HepG2 (cell line): ENCODE data around the gene GNG3. TPM values are rescaled to one million over a fixed set of nuclear protein-coding genes. Genes with fewer than 3 reads are reported as not detected.
A peak's percentile ranks its signal among the peaks of the same experiment; 100 is the strongest.

Source experiments
- ARID3A ChIP-seq: IDR thresholded peaks from 2 replicates; pipeline ENCODE4 v1.6.1; 2012; ENCODE audit warnings: low read depth, low read length, improper control_type of control experiment
- CCDC6 ChIP-seq: sonication (generic); formaldehyde crosslinking; IDR thresholded peaks from 2 replicates; pipeline ENCODE4 v1.8.1; 2022; ENCODE audit warnings: mild to moderate bottlenecking, missing genetic modification reagents, moderate library complexity
- CTCF ChIP-seq: sonication (generic); formaldehyde crosslinking; IDR thresholded peaks from 2 replicates; pipeline ENCODE4 v1.5.0; 2020; ENCODE audit warnings: mild to moderate bottlenecking, missing genetic modification reagents, moderate library complexity
- DPF2 ChIP-seq: sonication (generic); formaldehyde crosslinking; IDR thresholded peaks from 2 replicates; pipeline ENCODE4 v1.4.0; 2020; ENCODE audit warnings: mild to moderate bottlenecking, low read depth, missing genetic modification reagents, borderline replicate concordance
- FOXO1 ChIP-seq: sonication (generic); formaldehyde crosslinking; IDR thresholded peaks from 2 replicates; pipeline ENCODE4 v1.4.0; 2020; ENCODE audit warnings: missing genetic modification reagents
- HDAC2 ChIP-seq: sonication (generic); formaldehyde crosslinking; IDR thresholded peaks from 2 replicates; pipeline ENCODE4 v1.4.0; 2020; ENCODE audit warnings: missing genetic modification reagents
- ISX ChIP-seq: sonication (generic); formaldehyde crosslinking; conservative IDR thresholded peaks from 2 replicates; pipeline ENCODE4 v1.5.0; 2020; ENCODE audit warnings: missing genetic modification reagents
- NPAS2 ChIP-seq: sonication (generic); formaldehyde crosslinking; IDR thresholded peaks from 2 replicates; pipeline ENCODE4 v1.8.0; 2022; ENCODE audit warnings: mild to moderate bottlenecking, missing genetic modification reagents, borderline replicate concordance
- PREB ChIP-seq: sonication (generic); formaldehyde crosslinking; IDR thresholded peaks from 2 replicates; pipeline ENCODE4 v1.4.0; 2020; ENCODE audit warnings: missing genetic modification reagents
- REPIN1 ChIP-seq: sonication (generic); formaldehyde crosslinking; IDR thresholded peaks from 2 replicates; pipeline ENCODE4 v1.8.0; 2022; ENCODE audit warnings: missing genetic modification reagents, low read depth, mild to moderate bottlenecking, borderline replicate concordance
- SAP130 ChIP-seq: IDR thresholded peaks from 2 replicates; pipeline ENCODE4 v1.6.1; 2016; ENCODE audit warnings: low read depth
- SATB2 ChIP-seq: sonication (generic); formaldehyde crosslinking; IDR thresholded peaks from 2 replicates; pipeline ENCODE4 v1.5.0; 2020; ENCODE audit warnings: missing genetic modification reagents
- SIN3B ChIP-seq: fragments of 150-350 bp; IDR thresholded peaks from 2 replicates; pipeline ENCODE4 v1.6.1; 2014; ENCODE audit warnings: low read length
- SMC3 ChIP-seq: IDR thresholded peaks from 2 replicates; pipeline ENCODE4 v1.6.1; 2011; ENCODE audit warnings: low read length, improper control_type of control experiment
- U2AF1 ChIP-seq: fragments of 200-400 bp; formaldehyde crosslinking; optimal IDR thresholded peaks from 2 replicates; pipeline ENCODE3; 2017; ENCODE audit warnings: mild to moderate bottlenecking, low read depth, low read length
- ZBTB33 ChIP-seq: sonication (generic); formaldehyde crosslinking; IDR thresholded peaks from 2 replicates; pipeline ENCODE4 v1.4.0; 2020; ENCODE audit warnings: missing genetic modification reagents
- ZBTB38 ChIP-seq: sonication (generic); formaldehyde crosslinking; IDR thresholded peaks from 2 replicates; pipeline ENCODE4 v1.5.1; 2020; ENCODE audit warnings: mild to moderate bottlenecking, missing genetic modification reagents
- ZBTB49 ChIP-seq: sonication (generic); formaldehyde crosslinking; IDR thresholded peaks from 2 replicates; pipeline ENCODE4 v1.4.0; 2020; ENCODE audit warnings: missing genetic modification reagents, borderline replicate concordance
- ZNF207 ChIP-seq: fragments of 450-650 bp; IDR thresholded peaks from 2 replicates; pipeline ENCODE4 v1.6.1; 2016; ENCODE audit warnings: antibody characterized with exemption, borderline replicate concordance
- ZNF331 ChIP-seq: sonication (generic); formaldehyde crosslinking; IDR thresholded peaks from 2 replicates; pipeline ENCODE4 v1.4.0; 2020; ENCODE audit warnings: missing genetic modification reagents
- ZNF382 ChIP-seq: sonication (generic); formaldehyde crosslinking; IDR thresholded peaks from 2 replicates; pipeline ENCODE4 v1.5.0; 2020; ENCODE audit warnings: missing genetic modification reagents, mild to moderate bottlenecking, borderline replicate concordance
- ZNF660 ChIP-seq: sonication (generic); formaldehyde crosslinking; IDR thresholded peaks from 2 replicates; pipeline ENCODE4 v1.5.1; 2020; ENCODE audit warnings: mild to moderate bottlenecking, low read depth, missing genetic modification reagents, borderline replicate concordance
- ZNF678 ChIP-seq: sonication (generic); formaldehyde crosslinking; IDR thresholded peaks from 2 replicates; pipeline ENCODE4 v1.4.0; 2020; ENCODE audit warnings: mild to moderate bottlenecking, missing genetic modification reagents
- polyA plus RNA-seq, 8 experiments: library from polyadenylated mRNA; depleted of rRNA in 3 of 8; stranded (reverse) in 7 of 8; unstranded in 1 of 8; fragments of >200 nt; fragmentation: Illumina TruSeq in 4 of 8; extraction: Trizol in 4 of 8; gene quantifications; 2 replicates each; pipeline versions ENCODE4 v1.2.1 to v1.2.3, GENCODE V29; 2011 to 2016; ENCODE audit warnings: low read depth in 4 of 8, missing spikeins in 1 of 8, mixed read lengths in 1 of 8; ENCODE audit not compliant: insufficient read depth in 1 of 8
- total RNA-seq, 5 experiments: library from RNA; depleted of rRNA; stranded (reverse); fragments of >200 nt; fragmentation: Illumina TruSeq; extraction: Trizol; gene quantifications; 2 replicates each; pipeline ENCODE4 v1.2.3, GENCODE V29; 2016; ENCODE audit warnings: low read depth in 1 of 5

The GNG3 gene
- total and polyA plus RNA-seq, 2 of the 13 experiments (the other 11 are each of a cell fraction or from before 2014, with no cell fraction given) = not detected

- TF ChIP-seq ZNF207 (no peak), ZBTB49 (CRISPR knock-in tag) (no peak), ZBTB33 (CRISPR knock-in tag) (peak; percentile 100), ZNF678 (CRISPR knock-in tag) (no peak), U2AF1 (no peak), SAP130 (peak; percentile 41; the same call in 1 of the 2 replicates), PREB (no peak), CTCF (CRISPR knock-in tag) (peak; percentile 59), ZNF331 (CRISPR knock-in tag) (0 out of 2 replicates have a peak, but pooled peaks have one; percentile 39), CCDC6 (no peak), REPIN1 (CRISPR knock-in tag) (no peak), HDAC2 (CRISPR knock-in tag) (peak; percentile 53), SIN3B (no peak), ZBTB38 (peak; percentile 74), ZNF660 (CRISPR knock-in tag) (no peak), FOXO1 (0 out of 2 replicates have a peak, but pooled peaks have one; percentile 18), ARID3A (no peak), ISX (CRISPR knock-in tag) (no peak), SATB2 (CRISPR knock-in tag) (no peak), SMC3 (peak; percentile 9; the same call in 1 of the 2 replicates), ZNF382 (no peak), NPAS2 (CRISPR knock-in tag) (no peak), DPF2 (no peak)
Observed at GRCh38 chr11:62721994-62722393, 14.5 kb downstream of the GNG3 start (continued).
